C4-2B (cell line): ENCODE measurements around the gene TEDC2.

Experiments used
- ZFX ChIP-seq: fragments of 450-650 bp; IDR thresholded peaks from 2 replicates; pipeline ENCODE4 v1.6.1; 2017
- TF ChIP-seq, protein P1 (sequence below): fragments of 450-650 bp; conservative IDR thresholded peaks from 2 replicates; pipeline ENCODE4 v1.5.1; 2017; ENCODE audit warnings: mild to moderate bottlenecking

GRCh38 chr16:2473446-2473926, 13.6 kb downstream of the TEDC2 start:
- TF ChIP-seq, protein P1, sequence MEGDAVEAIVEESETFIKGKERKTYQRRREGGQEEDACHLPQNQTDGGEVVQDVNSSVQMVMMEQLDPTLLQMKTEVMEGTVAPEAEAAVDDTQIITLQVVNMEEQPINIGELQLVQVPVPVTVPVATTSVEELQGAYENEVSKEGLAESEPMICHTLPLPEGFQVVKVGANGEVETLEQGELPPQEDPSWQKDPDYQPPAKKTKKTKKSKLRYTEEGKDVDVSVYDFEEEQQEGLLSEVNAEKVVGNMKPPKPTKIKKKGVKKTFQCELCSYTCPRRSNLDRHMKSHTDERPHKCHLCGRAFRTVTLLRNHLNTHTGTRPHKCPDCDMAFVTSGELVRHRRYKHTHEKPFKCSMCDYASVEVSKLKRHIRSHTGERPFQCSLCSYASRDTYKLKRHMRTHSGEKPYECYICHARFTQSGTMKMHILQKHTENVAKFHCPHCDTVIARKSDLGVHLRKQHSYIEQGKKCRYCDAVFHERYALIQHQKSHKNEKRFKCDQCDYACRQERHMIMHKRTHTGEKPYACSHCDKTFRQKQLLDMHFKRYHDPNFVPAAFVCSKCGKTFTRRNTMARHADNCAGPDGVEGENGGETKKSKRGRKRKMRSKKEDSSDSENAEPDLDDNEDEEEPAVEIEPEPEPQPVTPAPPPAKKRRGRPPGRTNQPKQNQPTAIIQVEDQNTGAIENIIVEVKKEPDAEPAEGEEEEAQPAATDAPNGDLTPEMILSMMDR: no peak
- no peak for TF ChIP-seq ZFX
